Mammary epithelial cell (primary cell): ENCODE measurements around the gene ATP10D.

Source experiments
- EZH2 ChIP-seq: IDR thresholded peaks from 2 replicates; pipeline ENCODE4 v1.6.1; 2012; ENCODE audit warnings: low read length, inconsistent platforms, borderline replicate concordance
- TF ChIP-seq, protein P1 (sequence below), 2 donors: IDR thresholded peaks in 1 of 2; conservative IDR thresholded peaks in 1 of 2; 2 replicates each; pipeline ENCODE4 v1.5.1; 2011 to 2012; ENCODE audit warnings: inconsistent platforms in 2 of 2, low read length in 2 of 2, mild to moderate bottlenecking in 2 of 2, control low read depth in 1 of 2, low read depth in 1 of 2; ENCODE audit not compliant: insufficient read depth in 1 of 2; ENCODE audit errors: extremely low read depth in 1 of 2

DNA sequence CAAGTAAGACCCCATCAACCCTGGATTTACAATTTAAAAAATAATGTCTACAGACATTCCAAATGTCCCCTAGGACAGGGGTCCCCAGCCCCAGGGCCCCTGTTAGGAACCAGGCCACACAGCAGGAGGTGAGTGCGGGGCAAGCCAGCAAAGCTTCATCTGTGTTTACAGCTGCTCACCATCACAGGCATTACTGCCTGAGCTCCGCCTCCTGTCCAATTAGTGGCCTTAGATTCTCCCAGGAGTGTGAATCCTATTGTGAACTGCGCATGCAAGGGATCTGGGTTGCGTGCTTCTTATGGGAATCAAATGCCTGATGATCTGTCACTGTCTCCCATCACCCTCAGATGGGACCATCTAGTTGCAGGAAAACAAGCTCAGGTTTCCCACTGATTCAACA, 146.1 kb downstream of the ATP10D start:
- TF ChIP-seq, protein P1, sequence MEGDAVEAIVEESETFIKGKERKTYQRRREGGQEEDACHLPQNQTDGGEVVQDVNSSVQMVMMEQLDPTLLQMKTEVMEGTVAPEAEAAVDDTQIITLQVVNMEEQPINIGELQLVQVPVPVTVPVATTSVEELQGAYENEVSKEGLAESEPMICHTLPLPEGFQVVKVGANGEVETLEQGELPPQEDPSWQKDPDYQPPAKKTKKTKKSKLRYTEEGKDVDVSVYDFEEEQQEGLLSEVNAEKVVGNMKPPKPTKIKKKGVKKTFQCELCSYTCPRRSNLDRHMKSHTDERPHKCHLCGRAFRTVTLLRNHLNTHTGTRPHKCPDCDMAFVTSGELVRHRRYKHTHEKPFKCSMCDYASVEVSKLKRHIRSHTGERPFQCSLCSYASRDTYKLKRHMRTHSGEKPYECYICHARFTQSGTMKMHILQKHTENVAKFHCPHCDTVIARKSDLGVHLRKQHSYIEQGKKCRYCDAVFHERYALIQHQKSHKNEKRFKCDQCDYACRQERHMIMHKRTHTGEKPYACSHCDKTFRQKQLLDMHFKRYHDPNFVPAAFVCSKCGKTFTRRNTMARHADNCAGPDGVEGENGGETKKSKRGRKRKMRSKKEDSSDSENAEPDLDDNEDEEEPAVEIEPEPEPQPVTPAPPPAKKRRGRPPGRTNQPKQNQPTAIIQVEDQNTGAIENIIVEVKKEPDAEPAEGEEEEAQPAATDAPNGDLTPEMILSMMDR (conservative IDR thresholded peaks at IDR 0.05 in 1 of 2, IDR thresholded peaks at IDR 0.05 in 1 of 2; ENCODE audit: extremely low read depth in 1 of 2, insufficient read depth in 1 of 2, low read depth in 1 of 2, low read length in 2 of 2), result no peak
- no peak for TF ChIP-seq EZH2
